GM18867 (cell line): ENCODE data around the gene TMEM238.
"Not testable (repeated sequence)": the region's sequence is repeated elsewhere in the genome, so short reads cannot be mapped to it uniquely, and the experiment has no call there.

Source experiments
- ATAC-seq: cut with Tn5 transposase; IDR thresholded peaks from one replicate; pipeline ENCODE4 v1.9.1; 2021; ENCODE audit warnings: mild to moderate bottlenecking, moderate library complexity; ENCODE audit not compliant: unreplicated experiment

TMEM238 gene

DNA sequence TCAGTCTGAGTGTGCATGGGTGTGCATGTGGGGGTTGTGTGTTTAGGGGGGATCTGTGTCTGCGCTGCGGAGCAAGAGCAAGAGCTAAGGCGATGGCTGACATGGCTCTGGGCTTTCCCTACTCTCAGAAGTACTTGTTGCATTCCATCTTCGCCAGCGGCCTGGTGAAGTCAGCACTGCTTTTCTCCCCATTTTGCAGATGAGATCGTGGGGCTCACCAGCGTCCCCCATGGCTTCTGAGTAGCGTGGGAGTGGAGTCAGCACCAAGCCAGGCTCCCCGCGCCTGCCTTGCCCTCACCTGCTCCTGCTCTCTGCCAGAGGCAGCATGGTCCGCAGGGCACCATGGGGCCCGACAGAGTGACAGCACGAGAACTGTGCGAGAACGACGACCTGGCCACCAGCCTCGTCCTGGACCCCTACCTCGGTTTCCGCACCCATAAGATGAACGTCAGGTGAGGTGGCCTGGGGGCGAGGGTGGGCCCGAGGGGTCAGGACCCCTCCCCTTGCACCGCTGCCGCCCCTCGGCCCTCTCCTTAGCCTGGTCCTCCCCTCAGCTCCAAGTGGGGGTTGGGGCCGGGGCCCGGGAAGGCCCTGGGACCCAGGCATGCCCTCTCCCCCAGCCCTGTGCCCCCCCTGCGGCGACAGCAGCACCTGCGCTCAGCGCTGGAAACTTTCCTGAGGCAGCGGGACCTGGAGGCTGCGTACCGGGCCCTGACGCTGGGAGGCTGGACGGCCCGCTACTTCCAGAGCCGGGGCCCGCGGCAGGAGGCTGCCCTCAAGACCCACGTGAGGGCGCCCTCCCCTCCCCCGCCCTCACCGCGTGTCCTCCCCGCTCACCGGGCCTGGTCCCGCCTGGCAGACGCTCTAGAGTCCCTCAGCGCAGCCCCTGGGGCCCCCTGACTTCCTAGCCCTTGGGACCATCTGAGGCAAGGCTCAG lies 42.2 kb downstream of the TMEM238 start:
- no peak for ATAC-seq

DNA sequence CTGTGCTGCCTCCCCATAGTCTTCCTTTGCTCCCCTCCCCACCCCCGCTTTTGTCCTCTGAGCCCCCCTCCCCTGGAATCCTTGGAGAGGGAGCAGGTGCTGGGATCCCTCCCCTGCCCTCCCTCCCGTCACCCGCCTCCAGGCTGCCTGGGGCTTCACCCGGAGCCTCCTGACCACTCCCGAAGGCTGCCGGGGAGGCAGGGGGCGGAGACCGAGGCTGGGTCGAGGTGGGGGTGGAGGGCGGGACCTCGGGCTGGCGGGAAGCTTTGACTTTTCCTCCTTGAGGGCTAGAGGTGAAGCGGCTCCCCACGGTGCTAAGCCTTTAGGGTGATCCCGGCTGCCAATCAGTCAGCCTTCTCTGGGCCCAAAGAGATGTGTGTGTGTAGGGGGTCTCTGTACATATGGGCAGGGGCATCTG lies 42.9 kb downstream of the TMEM238 start:
- no peak for ATAC-seq

DNA sequence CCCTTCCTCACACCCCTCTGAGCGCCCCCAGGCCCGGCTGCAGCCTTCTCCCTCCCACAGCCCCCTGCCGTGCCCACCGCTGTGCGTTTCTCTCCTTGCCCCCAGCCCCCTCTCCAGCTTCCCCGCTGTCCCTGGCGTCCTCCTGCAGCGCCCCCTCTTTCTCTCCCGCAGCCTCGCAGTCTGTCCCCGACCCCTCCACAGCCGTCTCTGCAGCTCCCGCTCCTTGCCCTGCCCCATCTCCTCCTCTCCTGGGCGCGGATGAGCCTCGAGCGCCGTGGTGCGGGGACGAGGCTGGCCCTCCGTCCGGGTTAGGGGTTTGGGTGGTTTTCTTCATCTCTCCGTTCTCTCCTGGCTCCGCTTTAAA lies 43.3 kb downstream of the TMEM238 start:
- no peak for ATAC-seq

DNA sequence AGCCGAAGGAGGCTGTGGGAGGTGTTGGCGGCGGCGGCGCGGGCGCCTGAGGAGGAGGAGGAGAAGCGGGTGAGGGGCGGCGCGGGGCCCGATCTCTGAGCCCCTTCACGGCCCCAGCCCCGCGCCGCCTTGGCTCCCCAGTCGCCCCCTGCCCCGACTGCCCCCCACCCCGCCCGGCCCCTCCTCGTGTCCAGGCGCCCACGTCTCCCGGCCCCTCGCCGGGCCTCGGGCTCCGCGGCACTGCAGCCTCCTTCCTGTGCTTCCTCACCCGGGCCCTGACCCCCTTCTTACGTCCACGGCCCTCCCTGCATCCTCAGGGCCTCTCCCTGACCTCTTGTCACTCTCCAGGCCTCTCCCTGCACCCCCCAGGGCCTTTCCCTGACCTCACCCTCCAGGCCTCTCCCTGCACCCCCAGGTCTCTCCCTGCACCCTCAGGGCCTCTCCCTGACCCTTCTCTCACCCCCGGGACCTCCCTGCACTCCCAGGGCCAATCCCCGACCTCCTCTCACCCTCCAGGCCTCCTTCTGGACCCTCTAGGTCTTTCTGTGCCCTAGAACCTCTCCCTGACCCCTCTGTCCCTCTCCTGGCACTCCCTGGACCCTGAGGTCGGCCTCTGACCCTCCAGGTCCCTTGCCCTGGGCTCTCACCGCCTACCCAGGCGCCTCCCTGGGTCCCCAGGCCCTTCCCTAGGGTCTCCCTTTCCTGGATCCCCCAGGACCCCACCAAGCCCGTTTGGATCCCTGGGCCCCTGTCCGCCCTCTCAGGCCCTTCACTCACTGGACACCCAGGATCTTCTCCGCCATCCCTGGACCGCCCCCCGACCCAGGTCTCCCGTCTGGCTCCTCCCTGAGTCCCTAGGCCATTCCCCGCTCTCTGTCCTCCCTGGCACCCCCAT lies 44.0 kb downstream of the TMEM238 start:
- no peak for ATAC-seq

DNA sequence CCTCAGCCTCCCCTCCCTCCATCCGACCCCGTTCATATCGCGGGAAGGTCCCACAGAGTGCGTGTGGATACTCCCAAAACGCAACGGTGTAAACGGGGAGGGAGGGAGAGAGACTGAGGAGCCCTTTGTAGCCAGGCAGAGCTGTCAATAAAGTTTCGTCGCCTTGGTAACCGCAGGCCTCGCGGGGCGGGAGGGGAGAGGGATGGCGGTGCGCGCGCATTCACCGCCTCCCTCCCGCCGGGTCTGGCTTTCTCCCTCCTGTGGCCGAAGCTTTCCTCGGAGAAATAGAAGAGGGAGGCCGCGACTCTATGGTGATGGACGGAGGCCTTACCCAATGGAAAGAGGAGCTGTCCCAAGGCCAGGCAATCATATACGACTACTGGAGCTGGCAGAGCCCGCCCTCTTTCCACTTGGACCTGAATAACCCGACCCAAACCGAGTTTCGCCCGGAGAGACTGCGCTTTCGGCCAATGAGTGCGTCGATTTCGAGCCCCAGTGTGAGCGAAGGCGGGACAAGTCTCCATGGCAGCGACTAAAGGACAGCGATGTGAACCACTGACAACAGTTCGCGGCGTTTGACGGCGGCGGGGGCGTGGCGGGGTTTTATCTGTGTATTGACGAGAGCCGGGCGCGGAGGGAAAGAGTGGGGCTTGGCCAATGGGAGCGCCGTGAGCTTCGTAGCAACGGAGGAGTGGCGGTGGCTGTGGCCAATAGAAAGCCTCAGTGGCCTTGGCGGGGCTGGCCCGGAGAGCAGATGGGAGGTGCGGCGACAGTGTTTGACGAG lies 44.8 kb downstream of the TMEM238 start, which contains the start of gene KMT5C:
TSS of gene KMT5C (plus strand) at position 772 of the 784 bp plus-strand sequence. CDS start 2,061 bp downstream, outside the sequence.
- ATAC-seq: peak; percentile 80

DNA sequence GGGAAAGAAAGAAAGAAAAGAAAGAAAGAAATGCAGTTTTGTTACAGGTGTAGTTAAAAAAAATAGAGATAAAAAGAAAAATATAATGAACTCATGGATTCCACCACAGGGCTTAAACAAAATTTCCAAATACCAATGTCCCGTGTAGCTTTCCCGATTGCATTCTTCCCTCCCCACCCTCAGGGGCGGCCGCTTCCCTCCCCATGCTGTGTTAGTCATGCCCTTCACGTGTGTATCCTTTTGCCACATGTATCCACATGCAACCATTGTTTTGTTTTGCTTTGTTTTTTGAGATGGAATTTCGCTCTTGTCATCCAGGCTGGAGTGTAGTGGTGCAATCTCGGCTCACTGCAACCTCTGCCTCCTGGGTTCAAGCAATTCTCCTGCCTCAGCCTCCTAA lies 48.0 kb downstream of the TMEM238 start:
- ATAC-seq: no peak

DNA sequence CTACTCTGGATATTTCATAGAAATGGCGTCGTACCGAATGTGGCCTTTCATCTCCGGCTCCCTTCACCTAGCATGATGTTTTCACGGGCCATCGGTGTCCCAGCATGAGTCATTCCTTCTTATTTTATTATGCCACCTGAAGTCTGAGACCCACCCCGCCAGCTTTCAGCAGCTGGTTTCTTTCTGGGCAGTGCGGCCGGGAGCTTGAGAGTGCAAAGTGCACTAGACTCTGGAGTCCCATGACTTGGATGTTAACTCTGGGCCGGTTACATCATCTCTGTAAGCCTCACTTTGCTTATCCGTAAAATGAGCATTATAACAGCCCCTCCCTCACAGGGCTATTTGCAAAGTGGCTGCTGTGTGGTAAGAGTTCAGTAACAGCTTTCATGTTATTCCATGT lies 50.2 kb downstream of the TMEM238 start:
- no peak for ATAC-seq

DNA sequence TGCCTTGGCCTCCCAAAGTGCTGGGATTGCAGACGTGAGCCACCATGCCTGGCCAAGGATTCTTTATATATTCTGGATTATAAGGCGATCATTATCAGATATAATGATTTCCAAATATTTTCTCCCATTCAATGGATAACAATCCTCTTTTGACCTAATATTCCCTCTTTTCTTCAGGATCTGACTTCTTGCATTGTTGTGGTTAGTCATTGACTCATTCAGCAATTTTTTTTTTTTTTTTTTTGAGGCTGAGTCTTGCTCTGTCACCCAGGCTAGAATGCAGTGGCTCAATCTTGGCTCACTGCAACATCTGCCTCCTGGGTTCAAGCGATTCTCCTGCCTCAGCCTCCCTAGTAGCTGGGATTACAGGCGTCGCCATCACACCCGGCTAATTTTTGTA lies 54.3 kb downstream of the TMEM238 start:
- ATAC-seq: not testable (repeated sequence)
